ENCODE results near the gene ATP7B. TPM values are rescaled to one million over a fixed set of nuclear protein-coding genes. Genes with fewer than 3 reads are reported as not detected.

ATP7B gene
- polyA plus RNA-seq, 3 donors, result 16.2 to 18.6 (median 17.1) TPM

- DNase-seq (ENCODE audit: low read depth in 3 of 3, low spot score in 2 of 3), result no peak
Measured at GRCh38 chr13:51902776-51903175, 108.5 kb downstream of the ATP7B start.

- DNase-seq (ENCODE audit: low read depth in 3 of 3, low spot score in 2 of 3), result no peak
Measured at GRCh38 chr13:51900471-51900870, 110.8 kb downstream of the ATP7B start.

GRCh38 chr13:51895906-51896888 lies 115.1 kb downstream of the ATP7B start:
- no peak for DNase-seq (ENCODE audit: low read depth in 3 of 3, low spot score in 2 of 3)

- DNase-seq (ENCODE audit: low read depth in 3 of 3, low spot score in 2 of 3), result no peak
Measured at GRCh38 chr13:51894239-51894638, 117.0 kb downstream of the ATP7B start.

GRCh38 chr13:51892657-51893056 lies 118.6 kb downstream of the ATP7B start:
- DNase-seq (ENCODE audit: low read depth in 3 of 3, low spot score in 2 of 3), result no peak

GRCh38 chr13:51887468-51887867 lies 123.8 kb downstream of the ATP7B start:
- no peak for DNase-seq (ENCODE audit: low read depth in 3 of 3, low spot score in 2 of 3)

GRCh38 chr13:51885651-51886050 lies 125.6 kb downstream of the ATP7B start:
- no peak for DNase-seq (ENCODE audit: low read depth in 3 of 3, low spot score in 2 of 3)

- no peak for DNase-seq (ENCODE audit: low read depth in 3 of 3, low spot score in 2 of 3)
Measured at GRCh38 chr13:51883226-51883600, 128.0 kb downstream of the ATP7B start.

Other genes with a start within 250 kb of the ATP7B start
- gene DHRS12, start 207.3 kb downstream of the ATP7B start, polyA plus RNA-seq (ENCODE audit: insufficient read length in 3 of 3), result 10 to 100 TPM; 18.5 to 22.3 (median 19.2) TPM
- gene TMEM272, start 166.3 kb downstream of the ATP7B start, polyA plus RNA-seq (ENCODE audit: insufficient read length in 3 of 3), result under 1 TPM; 0.22 to 0.42 (median 0.34) TPM
- not detected for gene CCDC70, start 149.5 kb downstream of the ATP7B start, polyA plus RNA-seq (ENCODE audit: insufficient read length in 3 of 3)
- 10 to 100 TPM; 27.1 to 35.3 (median 31.8) TPM for gene ALG11, start 948 bp upstream of the ATP7B start, polyA plus RNA-seq (ENCODE audit: insufficient read length in 3 of 3)
- gene UTP14C, start 13.2 kb upstream of the ATP7B start, polyA plus RNA-seq (ENCODE audit: insufficient read length in 3 of 3), result 10 to 100 TPM; 33.3 to 37.2 (median 35.2) TPM
- 1 to 10 TPM; 3.0 to 4.1 (median 3.3) TPM for gene NEK5, start 117.6 kb upstream of the ATP7B start, polyA plus RNA-seq (ENCODE audit: insufficient read length in 3 of 3)
- 10 to 100 TPM; 27.3 to 33.4 (median 28.5) TPM for gene NEK3, start 148.1 kb upstream of the ATP7B start, polyA plus RNA-seq (ENCODE audit: insufficient read length in 3 of 3)

Data from right renal cortex interstitium (tissue), 3 donors.